ENCODE results near the gene MED13L.

- TF ChIP-seq CTCF (conservative IDR thresholded peaks at IDR 0.05; ENCODE audit: low read length) (no peak), EZH2phosphoT487 (IDR thresholded peaks at IDR 0.05; ENCODE audit: borderline replicate concordance, low read depth, low read length) (no peak)
Observed at GRCh38 chr12:116064493-116064892, 213.0 kb downstream of the MED13L start.

Measured in OCI-LY7 (cell line).